Skeletal muscle satellite cell (primary cell): ENCODE data around the gene DKK3. TPM values are rescaled to one million over a fixed set of nuclear protein-coding genes. Genes with fewer than 3 reads are reported as not detected.

ENCODE experiments used
- H3K27me3 ChIP-seq: 2 replicates; pipeline ENCODE4 v1.7.0; 2013; ENCODE audit warnings: low read length; ENCODE audit not compliant: control insufficient read depth, insufficient read depth
- H3K36me3 ChIP-seq: 2 replicates; pipeline ENCODE4 v1.7.0; 2013; ENCODE audit warnings: mild to moderate bottlenecking, control low read depth, low read length; ENCODE audit not compliant: insufficient read depth
- H3K4me1 ChIP-seq: 2 replicates; pipeline ENCODE4 v1.7.0; 2013; ENCODE audit warnings: low read length; ENCODE audit not compliant: control insufficient read depth, insufficient read depth
- H3K4me2 ChIP-seq: 2 replicates; pipeline ENCODE4 v1.7.0; 2013; ENCODE audit warnings: mild to moderate bottlenecking, low read length
- H3K4me3 ChIP-seq: 2 replicates; pipeline ENCODE4 v1.7.0; 2013; ENCODE audit warnings: low read length
- H3K9ac ChIP-seq: 2 replicates; pipeline ENCODE4 v1.7.0; 2013; ENCODE audit warnings: mild to moderate bottlenecking, low read depth, low read length, moderate library complexity
- H3K9me3 ChIP-seq: replicated peaks from 2 replicates; pipeline ENCODE4 v1.7.0; 2013; ENCODE audit warnings: mild to moderate bottlenecking, control low read depth, low read length
- total RNA-seq: library from RNA; depleted of rRNA; stranded (reverse); fragments of >200 nt; gene quantifications from 2 replicates; pipeline ENCODE4 v1.2.3, GENCODE V29; 2012; rRNA removed

DKK3 gene
- 11.8 and 17.0 TPM in 2 replicates for total RNA-seq

- Histone ChIP-seq H3K36me3 (no peaks in the 10 kb centered on the region), H3K27me3 (peaks cover 8% of the 10 kb centered on the region), H3K9ac (peak within 1 kb of the TSS; percentile 74), H3K4me2 (peak within 1 kb of the TSS; percentile 97), H3K4me1 (peaks cover 18% of the 10 kb centered on the region), H3K4me3 (peak within 1 kb of the TSS; percentile 77), H3K9me3 (no peaks in the 10 kb centered on the region)
Measured at GRCh38 chr11:12007769-12008737, at the start of gene DKK3. Gene DKK3, minus strand, starts transcription at chr11:12008626. Its CDS starts 44 bp downstream, at chr11:12008582.

DNA sequence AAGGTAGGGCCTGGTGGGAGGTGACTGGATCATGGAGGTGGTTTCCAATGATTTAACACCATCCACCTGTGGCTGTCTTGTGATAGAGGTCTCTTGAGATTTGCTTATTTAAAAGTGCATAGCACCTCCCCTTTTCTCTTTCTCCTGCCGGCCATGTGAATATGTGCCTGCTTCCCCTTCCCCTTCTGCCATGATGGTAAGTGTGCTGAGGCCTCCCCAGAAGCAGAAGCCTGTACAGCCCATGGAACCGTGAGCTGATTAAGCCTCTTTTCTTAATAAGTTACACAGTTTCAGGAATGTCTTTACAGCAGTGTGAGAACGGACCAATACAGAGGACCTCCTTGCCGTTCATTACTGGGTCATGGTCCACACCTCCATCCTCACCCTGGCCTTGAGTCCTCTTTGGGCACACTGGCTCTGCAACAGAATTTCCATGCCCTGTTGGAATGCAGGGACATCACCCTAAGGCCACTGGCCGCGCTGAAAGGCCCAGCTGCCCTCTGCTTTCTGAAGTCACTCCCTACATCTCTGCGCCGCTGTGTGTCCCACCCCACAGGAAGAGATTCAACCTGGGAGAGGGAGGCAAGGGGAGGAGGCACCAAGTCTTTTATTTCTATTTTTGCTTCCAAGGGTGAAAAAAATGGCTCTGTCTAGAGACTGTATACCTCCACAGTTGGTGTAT, 49.0 kb upstream of the DKK3 start:
- H3K36me3 ChIP-seq, result no peaks in the 10 kb centered on the region
- peaks cover 4% of the 10 kb centered on the region for H3K4me1 ChIP-seq
- H3K27me3 ChIP-seq, result no peaks in the 10 kb centered on the region
- no peaks in the 10 kb centered on the region for H3K9me3 ChIP-seq
- H3K9ac ChIP-seq, result no peak overlapping the region
- no peak overlapping the region for H3K4me2 ChIP-seq
- no peak overlapping the region for H3K4me3 ChIP-seq

- H3K9me3 ChIP-seq, result no peaks in the 10 kb centered on the region
- no peak overlapping the region for H3K9ac ChIP-seq
- H3K27me3 ChIP-seq, result no peaks in the 10 kb centered on the region
- H3K36me3 ChIP-seq, result no peaks in the 10 kb centered on the region
- no peak overlapping the region for H3K4me2 ChIP-seq
- no peak overlapping the region for H3K4me3 ChIP-seq
- peaks cover 7% of the 10 kb centered on the region for H3K4me1 ChIP-seq
Measured at GRCh38 chr11:12056119-12056518, 47.7 kb upstream of the DKK3 start.

DNA sequence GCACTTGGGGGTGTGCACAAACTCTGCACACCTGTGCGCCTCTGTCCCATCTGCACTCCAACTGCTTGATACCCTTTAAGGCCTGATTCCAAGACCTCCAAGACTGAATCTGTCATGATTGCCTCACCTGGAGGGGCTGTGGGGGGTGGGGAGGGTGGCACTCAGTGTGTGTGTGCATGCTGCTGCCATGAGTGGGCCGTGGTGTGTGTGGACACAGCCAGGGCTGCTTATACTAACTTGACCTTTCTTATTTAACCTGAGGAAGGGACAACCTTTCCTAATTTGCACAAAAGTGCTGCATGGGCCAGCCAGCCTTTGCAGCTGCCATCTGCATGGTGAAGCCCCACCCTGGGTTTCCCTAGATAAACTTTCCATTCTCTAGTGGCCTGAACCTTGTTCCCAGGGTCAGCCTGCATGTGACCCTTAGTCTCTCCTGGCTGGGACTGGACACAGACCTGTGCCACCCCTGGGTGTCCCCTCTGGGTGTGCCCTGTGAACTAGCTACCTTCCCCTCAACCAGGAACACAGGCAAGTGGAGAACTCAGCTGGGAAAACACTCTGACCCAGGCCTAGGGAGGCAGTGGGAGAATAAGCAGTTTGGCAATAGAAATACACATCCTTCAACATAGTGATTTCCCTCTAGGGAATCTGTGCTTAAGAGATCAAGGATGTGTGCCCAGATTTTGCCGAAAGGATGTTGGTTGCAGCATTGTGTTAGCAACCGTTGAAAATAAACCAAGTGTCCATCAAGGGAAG, 45.4 kb upstream of the DKK3 start:
- no peaks in the 10 kb centered on the region for H3K27me3 ChIP-seq
- no peak overlapping the region for H3K4me3 ChIP-seq
- H3K4me2 ChIP-seq, result no peak overlapping the region
- H3K36me3 ChIP-seq, result no peaks in the 10 kb centered on the region
- no peak overlapping the region for H3K9ac ChIP-seq
- peaks cover 19% of the 10 kb centered on the region for H3K4me1 ChIP-seq
- H3K9me3 ChIP-seq, result no peaks in the 10 kb centered on the region

DNA sequence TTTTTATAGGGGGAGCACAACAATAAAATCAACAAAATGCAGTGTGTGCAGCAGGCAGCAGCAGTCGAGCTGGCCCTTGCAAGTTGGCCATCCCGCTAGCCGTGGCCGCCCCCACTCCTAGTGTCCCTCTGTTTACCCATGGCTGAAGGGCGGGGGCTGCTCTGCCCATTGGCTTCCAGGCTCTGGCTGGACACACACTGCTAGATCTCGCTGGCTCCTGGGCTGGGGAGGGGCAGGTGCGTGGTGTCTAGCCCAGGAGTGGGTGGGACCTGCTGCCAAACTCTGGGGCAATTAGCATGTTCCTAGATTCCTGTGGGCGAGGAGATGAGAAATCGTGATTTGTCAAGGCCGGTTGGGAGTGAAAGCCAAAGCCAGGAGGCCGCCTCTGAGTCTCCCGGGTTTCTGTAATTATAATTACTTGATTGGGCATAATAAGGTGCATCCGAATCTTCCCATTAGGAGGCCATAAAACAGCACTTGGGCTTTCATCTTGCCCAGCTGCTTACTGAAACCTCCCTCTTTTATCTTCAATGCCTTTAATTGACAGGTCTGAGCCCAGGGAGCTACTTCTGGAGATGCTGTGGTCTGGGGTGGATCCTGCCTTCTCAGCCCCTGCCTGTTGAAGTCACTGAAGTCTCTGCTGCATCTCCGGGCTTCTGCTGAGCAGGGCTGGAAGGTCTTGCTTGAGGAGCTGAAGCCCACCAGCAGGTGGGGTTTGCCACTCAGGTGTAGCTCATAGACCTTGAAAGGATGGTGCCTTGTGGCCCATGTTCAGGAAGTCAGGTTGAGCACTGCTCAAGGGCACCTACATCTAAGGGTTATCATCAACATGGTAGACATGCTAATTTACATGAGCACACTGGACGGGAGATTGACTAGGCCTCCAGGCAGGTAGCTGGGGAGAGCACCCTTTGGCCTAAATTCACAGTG, 44.5 kb upstream of the DKK3 start:
- Histone ChIP-seq H3K4me1 (peaks cover 19% of the 10 kb centered on the region), H3K4me2 (no peak overlapping the region), H3K27me3 (no peaks in the 10 kb centered on the region), H3K36me3 (no peaks in the 10 kb centered on the region), H3K4me3 (no peak overlapping the region), H3K9ac (no peak overlapping the region), H3K9me3 (no peaks in the 10 kb centered on the region)

DNA sequence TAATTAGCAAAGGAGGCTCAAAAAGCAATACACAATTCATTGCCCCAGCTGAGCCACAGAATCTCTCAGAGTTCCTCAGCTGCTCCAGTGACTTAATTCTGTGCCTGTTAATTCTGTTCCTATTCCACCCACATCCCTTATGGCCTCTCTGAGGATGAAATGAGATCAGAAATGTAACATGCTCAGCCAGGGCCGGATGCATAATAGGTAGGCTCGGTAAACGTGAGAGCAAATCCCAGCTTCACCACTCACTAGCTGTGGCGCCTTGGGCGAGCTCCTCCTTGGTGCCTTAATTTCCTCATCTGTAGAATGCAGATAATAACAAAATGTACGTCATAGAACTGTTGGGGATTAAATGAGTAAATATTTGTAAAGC, 42.8 kb upstream of the DKK3 start:
- Histone ChIP-seq H3K27me3 (no peaks in the 10 kb centered on the region), H3K9me3 (no peaks in the 10 kb centered on the region), H3K9ac (peak overlapping the region; percentile 69), H3K4me2 (no peak overlapping the region), H3K4me1 (peaks cover 29% of the 10 kb centered on the region), H3K36me3 (no peaks in the 10 kb centered on the region), H3K4me3 (no peak overlapping the region)

- Histone ChIP-seq H3K27me3 (no peaks in the 10 kb centered on the region), H3K4me1 (peaks cover 29% of the 10 kb centered on the region), H3K36me3 (no peaks in the 10 kb centered on the region), H3K9me3 (no peaks in the 10 kb centered on the region), H3K4me3 (no peak overlapping the region), H3K4me2 (peak overlapping the region; percentile 39), H3K9ac (peak overlapping the region; percentile 69)
Measured at GRCh38 chr11:12050470-12051286, 42.3 kb upstream of the DKK3 start.

DNA sequence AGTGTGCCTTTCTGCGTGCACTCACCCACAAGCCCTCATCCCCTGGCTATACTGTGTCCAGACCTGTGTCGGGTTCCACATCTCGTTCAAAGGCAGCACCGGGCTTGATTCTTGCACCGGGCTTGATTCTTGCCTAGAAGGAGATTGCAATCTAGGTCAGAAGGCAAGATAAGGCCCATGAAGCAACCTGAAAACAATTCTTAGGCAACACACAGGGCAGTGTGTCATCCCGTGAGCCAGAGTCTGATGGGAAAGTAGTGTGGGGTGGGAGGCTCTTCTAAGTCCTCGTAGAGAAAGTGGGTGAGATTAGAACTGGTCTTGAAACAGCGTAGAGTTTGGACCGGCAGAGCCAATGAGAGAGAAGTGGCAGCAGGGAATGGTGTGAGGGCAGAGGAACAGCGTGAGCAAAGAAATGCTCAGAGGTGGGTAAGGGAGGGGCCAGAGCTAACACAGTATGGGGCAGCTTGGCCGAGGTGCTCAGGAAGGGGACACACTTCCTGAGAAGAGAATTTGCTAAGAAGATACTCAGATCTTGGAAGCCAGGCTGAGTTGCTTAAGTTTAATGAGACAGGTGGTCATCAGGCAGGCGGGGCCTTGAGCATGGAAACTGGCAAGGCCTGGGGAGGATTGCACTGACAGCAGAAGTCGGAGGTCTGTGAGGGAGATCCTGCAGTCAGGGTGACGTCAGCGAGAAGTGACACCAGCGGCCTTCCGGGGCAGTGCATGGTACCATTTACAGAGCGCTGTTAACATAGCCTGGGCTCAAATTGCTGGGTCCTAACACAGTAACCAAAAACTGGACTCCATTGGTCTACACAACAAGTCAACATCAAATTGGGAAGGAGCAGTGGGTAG, 40.7 kb upstream of the DKK3 start:
- Histone ChIP-seq H3K9ac (no peak overlapping the region), H3K4me2 (no peak overlapping the region), H3K4me1 (peaks cover 39% of the 10 kb centered on the region), H3K9me3 (no peaks in the 10 kb centered on the region), H3K27me3 (no peaks in the 10 kb centered on the region), H3K36me3 (no peaks in the 10 kb centered on the region), H3K4me3 (no peak overlapping the region)

- no peak overlapping the region for H3K4me3 ChIP-seq
- peaks cover 57% of the 10 kb centered on the region for H3K4me1 ChIP-seq
- H3K27me3 ChIP-seq, result no peaks in the 10 kb centered on the region
- H3K9me3 ChIP-seq, result no peaks in the 10 kb centered on the region
- no peak overlapping the region for H3K4me2 ChIP-seq
- no peaks in the 10 kb centered on the region for H3K36me3 ChIP-seq
- peak overlapping the region; percentile 40 for H3K9ac ChIP-seq
Measured at GRCh38 chr11:12046636-12047236, 38.3 kb upstream of the DKK3 start.
